NCI-H524 (cell line): ENCODE results near the gene EXOSC5.

Experiments
- DNase-seq, 2 experiments: peaks; one replicate each; lab custom pipeline; 2025; lab: John Stamatoyannopoulos, UW

The EXOSC5 gene

GRCh38 chr19:41341669-41342490, 55.3 kb downstream of the EXOSC5 start:
- no peak for DNase-seq

GRCh38 chr19:41339936-41340335, 57.2 kb downstream of the EXOSC5 start:
- DNase-seq = no peak
